GM12878 (cell line): ENCODE results near the gene CD34. TPM values are rescaled to one million over a fixed set of nuclear protein-coding genes. Genes with fewer than 3 reads are reported as not detected.

Experiments used
- CEBPZ ChIP-seq: fragments of 150-350 bp; IDR thresholded peaks from 2 replicates; pipeline ENCODE4 v1.6.1; 2016; ENCODE audit warnings: low read depth, low read length
- CREB1 ChIP-seq: IDR thresholded peaks from 2 replicates; pipeline ENCODE4 v1.6.1; 2012; ENCODE audit warnings: low read depth, mild to moderate bottlenecking, inconsistent platforms
- CREM ChIP-seq: IDR thresholded peaks from 2 replicates; pipeline ENCODE4 v1.6.1; 2014; ENCODE audit warnings: antibody characterized with exemption, low read depth
- ESRRA ChIP-seq: IDR thresholded peaks from 2 replicates; pipeline ENCODE4 v1.6.1; 2012; ENCODE audit warnings: mild to moderate bottlenecking, low read length, improper control_type of control experiment
- FOXM1 ChIP-seq: IDR thresholded peaks from 2 replicates; pipeline ENCODE4 v1.6.1; 2012; ENCODE audit warnings: low read depth, mild to moderate bottlenecking, inconsistent platforms, low read length, moderate library complexity
- IKZF2 ChIP-seq, 2 experiments: fragments of 450-650 bp; IDR thresholded peaks; 2 replicates each; pipeline ENCODE4 v1.6.1; 2017; ENCODE audit warnings: mild to moderate bottlenecking in 2 of 2, moderate library complexity in 2 of 2
- MEF2B ChIP-seq: fragments of 450-650 bp; IDR thresholded peaks from 2 replicates; pipeline ENCODE4 v1.6.1; 2018; ENCODE audit warnings: mild to moderate bottlenecking, moderate library complexity; ENCODE audit not compliant: partially characterized antibody, poor library complexity, severe bottlenecking
- MTA2 ChIP-seq: fragments of 450-650 bp; IDR thresholded peaks from 2 replicates; pipeline ENCODE4 v1.6.1; 2016; ENCODE audit warnings: low read depth, mild to moderate bottlenecking, moderate library complexity
- MYB ChIP-seq: fragments of 150-350 bp; IDR thresholded peaks from 2 replicates; pipeline ENCODE4 v1.6.1; 2014; ENCODE audit warnings: mild to moderate bottlenecking, low read depth, low read length, borderline replicate concordance
- PAX5 ChIP-seq: IDR thresholded peaks from 2 replicates; pipeline ENCODE4 v1.6.1; 2011; ENCODE audit warnings: low read depth, low read length, borderline replicate concordance
- PML ChIP-seq: IDR thresholded peaks from 2 replicates; pipeline ENCODE4 v1.6.1; 2012; ENCODE audit warnings: low read length, inconsistent platforms
- POLR2AphosphoS5 ChIP-seq: IDR thresholded peaks from 2 replicates; pipeline ENCODE4 v1.6.1; 2011; ENCODE audit warnings: mild to moderate bottlenecking, low read length, inconsistent platforms
- RUNX3 ChIP-seq: IDR thresholded peaks from 2 replicates; pipeline ENCODE4 v1.6.1; 2012; ENCODE audit warnings: low read length, inconsistent platforms
- SKIL ChIP-seq: fragments of 450-650 bp; IDR thresholded peaks from 2 replicates; pipeline ENCODE4 v1.6.1; 2017; ENCODE audit warnings: mild to moderate bottlenecking, low read depth, inconsistent platforms; ENCODE audit not compliant: poor library complexity, severe bottlenecking
- SMAD1 ChIP-seq: fragments of 450-650 bp; IDR thresholded peaks from 2 replicates; pipeline ENCODE4 v1.6.1; 2018; ENCODE audit warnings: mild to moderate bottlenecking, low read depth; ENCODE audit not compliant: partially characterized antibody
- SMC3 ChIP-seq: IDR thresholded peaks from 2 replicates; pipeline ENCODE4 v1.6.1; 2011; ENCODE audit warnings: low read length, improper control_type of control experiment, borderline replicate concordance
- SREBF2 ChIP-seq: IDR thresholded peaks from 2 replicates; pipeline ENCODE4 v1.6.1; 2012; ENCODE audit warnings: mild to moderate bottlenecking, low read length
- SRF ChIP-seq, 2 experiments: IDR thresholded peaks; 2 replicates each; pipeline ENCODE4 v1.6.1; 2011; ENCODE audit warnings: low read depth in 2 of 2, low read length in 2 of 2, mild to moderate bottlenecking in 1 of 2, moderate library complexity in 1 of 2
- TBL1XR1 ChIP-seq: IDR thresholded peaks from 2 replicates; pipeline ENCODE4 v1.6.1; 2012; ENCODE audit warnings: low read depth, low read length, improper control_type of control experiment
- TCF3 ChIP-seq: IDR thresholded peaks from 2 replicates; pipeline ENCODE4 v1.6.1; 2012; ENCODE audit warnings: low read depth, mild to moderate bottlenecking, low read length, borderline replicate concordance; ENCODE audit not compliant: insufficient read depth
- ZBTB11 ChIP-seq: fragments of 450-650 bp; formaldehyde crosslinking; IDR thresholded peaks from 2 replicates; pipeline ENCODE4 v1.5.0; 2022; ENCODE audit warnings: mild to moderate bottlenecking, missing genetic modification characterization
- ZNF207 ChIP-seq: fragments of 450-650 bp; IDR thresholded peaks from 2 replicates; pipeline ENCODE4 v1.6.1; 2014; ENCODE audit warnings: antibody characterized with exemption, mild to moderate bottlenecking, borderline replicate concordance
- ZNF217 ChIP-seq: fragments of 450-650 bp; IDR thresholded peaks from 2 replicates; pipeline ENCODE4 v1.6.1; 2017; ENCODE audit warnings: antibody characterized with exemption, mild to moderate bottlenecking
- ZNF24 ChIP-seq: fragments of 450-650 bp; IDR thresholded peaks from 2 replicates; pipeline ENCODE4 v1.6.1; 2017; ENCODE audit warnings: antibody characterized with exemption, mild to moderate bottlenecking
- ZSCAN29 ChIP-seq: fragments of 450-650 bp; IDR thresholded peaks from 2 replicates; pipeline ENCODE4 v1.6.1; 2017; ENCODE audit warnings: mild to moderate bottlenecking, moderate library complexity
- polyA plus RNA-seq, 11 experiments: library from polyadenylated mRNA; depleted of rRNA in 4 of 11; unstranded in 6 of 11; stranded (reverse) in 5 of 11; fragments of >200 nt; fragmentation: Nextera tagmentation in 4 of 11; fragmentation: Illumina TruSeq in 1 of 11; extraction: Ambion mirVana in 4 of 11; extraction: Trizol in 1 of 11; gene quantifications; 1 replicate in 1 of 11; 2 replicates in 10 of 11; pipeline versions ENCODE4 v1.2.1 to v1.2.3, GENCODE V29; 2011 to 2016; ENCODE audit warnings: inconsistent platforms in 2 of 11, missing spikeins in 2 of 11, low read depth in 1 of 11
- total RNA-seq, 4 experiments: library from RNA; depleted of rRNA in 3 of 4; stranded (reverse); fragments of >200 nt in 3 of 4; fragmentation: Illumina TruSeq in 1 of 4; extraction: Trizol in 1 of 4; gene quantifications; 2 replicates each; pipeline versions ENCODE4 v1.2.1 to v1.2.3, GENCODE V29; 2013 to 2021

The CD34 gene
- total and polyA plus RNA-seq, 10 of the 15 experiments (the other 5 are each of a cell fraction or from before 2014, with no cell fraction given): under 0.01 to 0.08 (median 0.02) TPM; not detected in 6

GRCh38 chr1:207935166-207935583, 24.2 kb upstream of the CD34 start (continued):
- TF ChIP-seq ZBTB11 (CRISPR knock-in tag) (no peak), SREBF2 (no peak), PAX5 (peak; percentile 97), SMC3 (no peak), IKZF2 (IDR thresholded peaks at IDR 0.05) (peak; percentile 81 to 91; a peak in 3 of 4 replicates), MTA2 (peak; percentile 92), TBL1XR1 (no peak), CREM (peak; percentile 34; the same call in 1 of the 2 replicates), FOXM1 (peak; percentile 51), MEF2B (peak; percentile 83), TCF3 (no peak), SRF (IDR thresholded peaks at IDR 0.05; ENCODE audit: low read depth in 2 of 2, low read length in 2 of 2) (peak in 1 of 2 experiments; percentile 77; a peak in 1 of 4 replicates), ZNF217 (peak; percentile 95), CREB1 (no peak), CEBPZ (no peak), PML (no peak), RUNX3 (peak; percentile 68), ZNF207 (no peak), ZSCAN29 (no peak), MYB (no peak), POLR2AphosphoS5 (no peak), SMAD1 (peak; percentile 62), ESRRA (no peak), ZNF24 (no peak; the same call in 1 of the 2 replicates), SKIL (peak; percentile 98)
